HG03066 (cell line): ENCODE data around the gene PICALM.
"Not testable (repeated sequence)": the region's sequence is repeated elsewhere in the genome, so short reads cannot be mapped to it uniquely, and the experiment has no call there.

Experiments
- ATAC-seq: cut with Tn5 transposase; IDR thresholded peaks from one replicate; pipeline ENCODE4 v1.9.1; 2021; ENCODE audit warnings: low read depth; ENCODE audit not compliant: unreplicated experiment

PICALM gene

GRCh38 chr11:86068951-86069407 lies at the start of gene PICALM:
Gene PICALM, minus strand, starts transcription at chr11:86069084. Its CDS starts 304 bp downstream, at chr11:86068780.
- peak; percentile 75 for ATAC-seq

- ATAC-seq = no peak
Measured at GRCh38 chr11:86118253-86118652, 49.4 kb upstream of the PICALM start.

- ATAC-seq = no peak
Measured at GRCh38 chr11:86117712-86118063, 48.8 kb upstream of the PICALM start.

GRCh38 chr11:86117001-86117711 lies 48.3 kb upstream of the PICALM start:
- ATAC-seq = no peak

GRCh38 chr11:86116386-86116726 lies 47.5 kb upstream of the PICALM start:
- peak; percentile 82 for ATAC-seq

GRCh38 chr11:86115542-86116385 lies 46.9 kb upstream of the PICALM start:
- ATAC-seq = peak; percentile 4

GRCh38 chr11:86108890-86109638 lies 40.2 kb upstream of the PICALM start:
- no peak for ATAC-seq

- ATAC-seq = no peak
Measured at GRCh38 chr11:86108191-86108590, 39.3 kb upstream of the PICALM start.

GRCh38 chr11:86106916-86107315 lies 38.0 kb upstream of the PICALM start:
- ATAC-seq = no peak

- not testable (repeated sequence) for ATAC-seq
Measured at GRCh38 chr11:86106031-86106430, 37.1 kb upstream of the PICALM start.

- not testable (repeated sequence) for ATAC-seq
Measured at GRCh38 chr11:86105601-86106000, 36.7 kb upstream of the PICALM start.

- no peak for ATAC-seq
Measured at GRCh38 chr11:86103808-86104207, 34.9 kb upstream of the PICALM start.

GRCh38 chr11:86101941-86102407 lies 33.1 kb upstream of the PICALM start:
- ATAC-seq = no peak

- no peak for ATAC-seq
Measured at GRCh38 chr11:86101493-86101892, 32.6 kb upstream of the PICALM start.

- ATAC-seq = no peak
Measured at GRCh38 chr11:86099874-86100273, 31.0 kb upstream of the PICALM start.

- no peak for ATAC-seq
Measured at GRCh38 chr11:86097980-86098379, 29.1 kb upstream of the PICALM start.

GRCh38 chr11:86091566-86091965 lies 22.7 kb upstream of the PICALM start:
- ATAC-seq = no peak

GRCh38 chr11:86091086-86091485 lies 22.2 kb upstream of the PICALM start:
- no peak for ATAC-seq

GRCh38 chr11:86089659-86090058 lies 20.8 kb upstream of the PICALM start:
- no peak for ATAC-seq

- not testable (repeated sequence) for ATAC-seq
Measured at GRCh38 chr11:86087688-86088087, 18.8 kb upstream of the PICALM start.

GRCh38 chr11:86087256-86087655 lies 18.4 kb upstream of the PICALM start:
- no peak for ATAC-seq
